Liver (tissue), 3 donors: ENCODE data around the gene MYRF.

ENCODE experiments used
- EGR1 ChIP-seq, 2 donors: IDR thresholded peaks; 2 replicates each; pipeline ENCODE4 v1.6.1; 2016 to 2018; ENCODE audit warnings: antibody characterized with exemption in 2 of 2, low read depth in 2 of 2
- FOXA1 ChIP-seq: IDR thresholded peaks from 2 replicates; pipeline ENCODE4 v1.6.1; 2016; ENCODE audit warnings: antibody characterized with exemption
- GABPA ChIP-seq, 2 donors: IDR thresholded peaks in 1 of 2; conservative IDR thresholded peaks in 1 of 2; 2 replicates each; pipeline ENCODE4 v1.6.1; 2016; ENCODE audit warnings: antibody characterized with exemption in 2 of 2, mild to moderate bottlenecking in 1 of 2, moderate library complexity in 1 of 2
- JUND ChIP-seq, 2 donors: IDR thresholded peaks; 2 replicates each; pipeline ENCODE4 v1.6.1; 2016; ENCODE audit warnings: antibody characterized with exemption in 2 of 2
- REST ChIP-seq: IDR thresholded peaks from 2 replicates; pipeline ENCODE4 v1.6.1; 2016; ENCODE audit warnings: antibody characterized with exemption, mild to moderate bottlenecking
- TAF1 ChIP-seq: conservative IDR thresholded peaks from 2 replicates; pipeline ENCODE4 v1.6.1; 2016; ENCODE audit warnings: antibody characterized with exemption, mild to moderate bottlenecking
- YY1 ChIP-seq: IDR thresholded peaks from 2 replicates; pipeline ENCODE4 v1.6.1; 2016; ENCODE audit warnings: antibody characterized with exemption, mild to moderate bottlenecking
- TF ChIP-seq, protein P1 (sequence below): fragments of 150-350 bp; IDR thresholded peaks from 2 replicates; pipeline ENCODE4 v1.5.1; 2017; ENCODE audit warnings: improper control_type of control experiment, low read depth, low read length; ENCODE audit not compliant: missing input control
- TF ChIP-seq, protein P2 (sequence below): IDR thresholded peaks from 2 replicates; pipeline ENCODE4 v1.6.1; 2016; ENCODE audit warnings: antibody characterized with exemption
- donor health status: healthy.
- donor health status: healthy.

DNA sequence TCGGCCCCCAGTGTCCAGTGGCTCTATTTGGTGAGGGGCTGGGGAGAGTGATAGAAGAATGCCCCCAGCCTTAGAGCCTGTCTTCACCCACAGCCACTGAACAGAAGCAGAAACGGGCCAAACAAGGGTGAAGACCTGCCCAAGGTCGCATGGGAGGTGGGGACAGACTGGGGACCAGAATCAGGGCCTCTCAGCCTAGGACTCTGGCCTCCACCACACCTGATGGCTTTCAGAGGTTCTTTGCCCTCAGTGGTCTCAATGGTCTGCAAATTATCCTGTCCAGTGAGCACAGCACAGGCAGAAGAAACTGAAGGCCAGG, 4.5 kb upstream of the MYRF start:
- TF ChIP-seq, protein P1, sequence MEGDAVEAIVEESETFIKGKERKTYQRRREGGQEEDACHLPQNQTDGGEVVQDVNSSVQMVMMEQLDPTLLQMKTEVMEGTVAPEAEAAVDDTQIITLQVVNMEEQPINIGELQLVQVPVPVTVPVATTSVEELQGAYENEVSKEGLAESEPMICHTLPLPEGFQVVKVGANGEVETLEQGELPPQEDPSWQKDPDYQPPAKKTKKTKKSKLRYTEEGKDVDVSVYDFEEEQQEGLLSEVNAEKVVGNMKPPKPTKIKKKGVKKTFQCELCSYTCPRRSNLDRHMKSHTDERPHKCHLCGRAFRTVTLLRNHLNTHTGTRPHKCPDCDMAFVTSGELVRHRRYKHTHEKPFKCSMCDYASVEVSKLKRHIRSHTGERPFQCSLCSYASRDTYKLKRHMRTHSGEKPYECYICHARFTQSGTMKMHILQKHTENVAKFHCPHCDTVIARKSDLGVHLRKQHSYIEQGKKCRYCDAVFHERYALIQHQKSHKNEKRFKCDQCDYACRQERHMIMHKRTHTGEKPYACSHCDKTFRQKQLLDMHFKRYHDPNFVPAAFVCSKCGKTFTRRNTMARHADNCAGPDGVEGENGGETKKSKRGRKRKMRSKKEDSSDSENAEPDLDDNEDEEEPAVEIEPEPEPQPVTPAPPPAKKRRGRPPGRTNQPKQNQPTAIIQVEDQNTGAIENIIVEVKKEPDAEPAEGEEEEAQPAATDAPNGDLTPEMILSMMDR = no peak
- TF ChIP-seq REST (no peak), TAF1 (no peak), YY1 (no peak), EGR1 (IDR thresholded peaks at IDR 0.05; ENCODE audit: low read depth in 2 of 2) (no peak), JUND (IDR thresholded peaks at IDR 0.05) (no peak), GABPA (IDR thresholded peaks at IDR 0.05 in 1 of 2, conservative IDR thresholded peaks at IDR 0.05 in 1 of 2) (no peak), FOXA1 (no peak)
- TF ChIP-seq, protein P2, sequence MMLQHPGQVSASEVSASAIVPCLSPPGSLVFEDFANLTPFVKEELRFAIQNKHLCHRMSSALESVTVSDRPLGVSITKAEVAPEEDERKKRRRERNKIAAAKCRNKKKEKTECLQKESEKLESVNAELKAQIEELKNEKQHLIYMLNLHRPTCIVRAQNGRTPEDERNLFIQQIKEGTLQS = no peak
